ENCODE results near the gene FXYD4.

DNA sequence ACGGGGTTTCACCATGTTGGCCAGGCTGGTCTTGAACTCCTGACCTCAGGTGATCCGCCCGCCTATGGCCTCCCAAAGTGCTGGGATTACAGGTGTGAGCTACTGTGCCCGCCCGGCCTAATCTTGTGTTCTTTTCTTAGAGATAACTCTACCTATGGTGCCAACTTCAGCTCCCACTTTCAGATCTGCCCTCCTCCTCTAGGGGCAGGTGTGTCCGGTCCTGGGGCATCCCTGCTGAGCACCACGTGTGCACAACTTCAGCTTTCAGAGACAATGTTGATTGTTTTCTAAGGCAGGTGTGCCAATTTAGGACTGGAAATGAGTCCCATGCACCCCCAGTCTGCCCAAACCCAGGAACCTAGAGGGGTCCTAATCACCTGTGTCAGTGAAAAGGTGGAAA lies 18.5 kb upstream of the FXYD4 start:
- TF ChIP-seq ZNF274 (IDR thresholded peaks at IDR 0.05; ENCODE audit: borderline replicate concordance, extremely low read depth, low read length) (no peak), CHD1 (IDR thresholded peaks at IDR 0.05; ENCODE audit: low read depth, low read length) (no peak), TEAD4 (IDR thresholded peaks at IDR 0.05; ENCODE audit: low read depth, low read length) (no peak), RNF2 (IDR thresholded peaks at IDR 0.05; ENCODE audit: borderline replicate concordance, low read depth, low read length, missing control alignments, poor library complexity, severe bottlenecking) (no peak), BCL11A (IDR thresholded peaks at IDR 0.05; ENCODE audit: low read depth in 2 of 2, low read length in 2 of 2) (no peak), EZH2 (IDR thresholded peaks at IDR 0.05; ENCODE audit: low read depth, low read length, severe bottlenecking) (no peak), POLR2A (IDR thresholded peaks at IDR 0.05; ENCODE audit: control extremely low read depth in 1 of 2, low read depth in 2 of 2, low read length in 2 of 2) (no peak)
- TF ChIP-seq, protein P1, sequence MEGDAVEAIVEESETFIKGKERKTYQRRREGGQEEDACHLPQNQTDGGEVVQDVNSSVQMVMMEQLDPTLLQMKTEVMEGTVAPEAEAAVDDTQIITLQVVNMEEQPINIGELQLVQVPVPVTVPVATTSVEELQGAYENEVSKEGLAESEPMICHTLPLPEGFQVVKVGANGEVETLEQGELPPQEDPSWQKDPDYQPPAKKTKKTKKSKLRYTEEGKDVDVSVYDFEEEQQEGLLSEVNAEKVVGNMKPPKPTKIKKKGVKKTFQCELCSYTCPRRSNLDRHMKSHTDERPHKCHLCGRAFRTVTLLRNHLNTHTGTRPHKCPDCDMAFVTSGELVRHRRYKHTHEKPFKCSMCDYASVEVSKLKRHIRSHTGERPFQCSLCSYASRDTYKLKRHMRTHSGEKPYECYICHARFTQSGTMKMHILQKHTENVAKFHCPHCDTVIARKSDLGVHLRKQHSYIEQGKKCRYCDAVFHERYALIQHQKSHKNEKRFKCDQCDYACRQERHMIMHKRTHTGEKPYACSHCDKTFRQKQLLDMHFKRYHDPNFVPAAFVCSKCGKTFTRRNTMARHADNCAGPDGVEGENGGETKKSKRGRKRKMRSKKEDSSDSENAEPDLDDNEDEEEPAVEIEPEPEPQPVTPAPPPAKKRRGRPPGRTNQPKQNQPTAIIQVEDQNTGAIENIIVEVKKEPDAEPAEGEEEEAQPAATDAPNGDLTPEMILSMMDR (IDR thresholded peaks at IDR 0.05; ENCODE audit: control extremely low read depth in 1 of 3, insufficient read depth in 1 of 3, low read depth in 1 of 3, low read length in 3 of 3), result peak in 1 of 3 experiments; percentile 38; a peak in 1 of 4 replicates

All from H1 (cell line).